ENCODE measurements around the gene FSCN2. TPM values are rescaled to one million over a fixed set of nuclear protein-coding genes. Genes with fewer than 3 reads are reported as not detected.

The FSCN2 gene
- total RNA-seq, 1 donor from 2014 or later = 6.6 TPM

GRCh38 chr17:81561494-81561885, 33.3 kb downstream of the FSCN2 start:
- intact Hi-C loops (cut with DNase I) = no loop called here
- DNase-seq (ENCODE audit: extremely low spot score in 2 of 2) = no peak
- TF ChIP-seq POLR2A (IDR thresholded peaks at IDR 0.05) = no peak
- no peak for TF ChIP-seq CTCF (IDR thresholded peaks at IDR 0.05)
- TF ChIP-seq POLR2AphosphoS5 (IDR thresholded peaks at IDR 0.05; ENCODE audit: insufficient read depth in 1 of 2, low read depth in 1 of 2) = no peak
- H3K27me3 ChIP-seq = no peaks in the 10 kb centered on the region
- H3K27ac ChIP-seq = no peak overlapping the region
- H3K4me1 ChIP-seq = peaks cover 14% of the 10 kb centered on the region
- no peaks in the 10 kb centered on the region for H3K9me3 ChIP-seq
- no peak overlapping the region for H3K4me3 ChIP-seq
- peaks cover 0 to 67% of the 10 kb centered on the region in 2 donors for H3K36me3 ChIP-seq

- Histone ChIP-seq H3K4me3 (no peak overlapping the region), H3K9me3 (no peaks in the 10 kb centered on the region), H3K4me1 (peaks cover 32% of the 10 kb centered on the region), H3K36me3 (peaks cover 0 to 64% of the 10 kb centered on the region in 2 donors), H3K27me3 (no peaks in the 10 kb centered on the region), H3K27ac (no peak overlapping the region)
- TF ChIP-seq CTCF (IDR thresholded peaks at IDR 0.05) (no peak), POLR2AphosphoS5 (IDR thresholded peaks at IDR 0.05; ENCODE audit: insufficient read depth in 1 of 2, low read depth in 1 of 2) (no peak), POLR2A (IDR thresholded peaks at IDR 0.05) (no peak)
- intact Hi-C loops (cut with DNase I) = no loop called here
- DNase-seq (ENCODE audit: extremely low spot score in 2 of 2) = no peak
Observed at GRCh38 chr17:81563861-81564586, 35.8 kb downstream of the FSCN2 start.

GRCh38 chr17:81564778-81565177, 36.6 kb downstream of the FSCN2 start:
- peaks cover 0 to 68% of the 10 kb centered on the region in 2 donors for H3K36me3 ChIP-seq
- H3K4me3 ChIP-seq = no peak overlapping the region
- no peaks in the 10 kb centered on the region for H3K9me3 ChIP-seq
- no peak overlapping the region for H3K27ac ChIP-seq
- DNase-seq (ENCODE audit: extremely low spot score in 2 of 2) = no peak
- TF ChIP-seq CTCF (IDR thresholded peaks at IDR 0.05) (no peak), POLR2AphosphoS5 (IDR thresholded peaks at IDR 0.05; ENCODE audit: insufficient read depth in 1 of 2, low read depth in 1 of 2) (no peak), POLR2A (IDR thresholded peaks at IDR 0.05) (no peak)
- peaks cover 32% of the 10 kb centered on the region for H3K4me1 ChIP-seq
- intact Hi-C loops (cut with DNase I) = no loop called here
- H3K27me3 ChIP-seq = no peaks in the 10 kb centered on the region

- intact Hi-C loops (cut with DNase I) = no loop called here
- Histone ChIP-seq H3K27ac (no peak overlapping the region), H3K4me3 (no peak overlapping the region), H3K4me1 (peaks cover 32% of the 10 kb centered on the region), H3K36me3 (peaks cover 0 to 69% of the 10 kb centered on the region in 2 donors), H3K27me3 (no peaks in the 10 kb centered on the region), H3K9me3 (no peaks in the 10 kb centered on the region)
- DNase-seq (ENCODE audit: extremely low spot score in 2 of 2) = no peak
- no peak for TF ChIP-seq CTCF (IDR thresholded peaks at IDR 0.05)
- TF ChIP-seq POLR2A (IDR thresholded peaks at IDR 0.05) = no peak
- TF ChIP-seq POLR2AphosphoS5 (IDR thresholded peaks at IDR 0.05; ENCODE audit: insufficient read depth in 1 of 2, low read depth in 1 of 2) = no peak
Observed at GRCh38 chr17:81565231-81565630, 37.1 kb downstream of the FSCN2 start.

GRCh38 chr17:81566461-81567126, 38.4 kb downstream of the FSCN2 start:
- DNase-seq (ENCODE audit: extremely low spot score in 2 of 2) = no peak
- H3K9me3 ChIP-seq = no peaks in the 10 kb centered on the region
- intact Hi-C loops (cut with DNase I) = no loop called here
- H3K27ac ChIP-seq = peak overlapping the region; percentile 27
- TF ChIP-seq POLR2AphosphoS5 (IDR thresholded peaks at IDR 0.05; ENCODE audit: insufficient read depth in 1 of 2, low read depth in 1 of 2) = peak; percentile 54 to 85
- TF ChIP-seq POLR2A (IDR thresholded peaks at IDR 0.05) = no peak
- no peak for TF ChIP-seq CTCF (IDR thresholded peaks at IDR 0.05)
- H3K4me1 ChIP-seq = peaks cover 32% of the 10 kb centered on the region
- H3K36me3 ChIP-seq = peaks cover 0 to 71% of the 10 kb centered on the region in 2 donors
- peak overlapping the region in 1 of 2 donors; percentile 22 for H3K4me3 ChIP-seq
- H3K27me3 ChIP-seq = no peaks in the 10 kb centered on the region
